Measurements from ENCODE around the gene LILRA6.
"Not testable (repeated sequence)": the region's sequence is repeated elsewhere in the genome, so short reads cannot be mapped to it uniquely, and the experiment has no call there.

The LILRA6 gene

GRCh38 chr19:54242646-54243045, at the start of gene LILRA6:
Gene LILRA6 (minus strand): TSS chr19:54242790.
- DNase-seq: not testable (repeated sequence)

GRCh38 chr19:54289160-54289559, 46.6 kb upstream of the LILRA6 start:
- DNase-seq: not testable (repeated sequence)

GRCh38 chr19:54287456-54287855, 44.9 kb upstream of the LILRA6 start:
- no peak for DNase-seq

- DNase-seq: not testable (repeated sequence)
Observed at GRCh38 chr19:54286283-54286682, 43.7 kb upstream of the LILRA6 start.

- not testable (repeated sequence) for DNase-seq
Observed at GRCh38 chr19:54285427-54286056, 43.0 kb upstream of the LILRA6 start.

- DNase-seq: no peak
Observed at GRCh38 chr19:54282686-54283470, 40.3 kb upstream of the LILRA6 start.

- DNase-seq: not testable (repeated sequence)
Observed at GRCh38 chr19:54281729-54282075, 39.1 kb upstream of the LILRA6 start.

GRCh38 chr19:54281007-54281728, 38.6 kb upstream of the LILRA6 start, which contains the start of gene LILRB2:
Gene LILRB2 (minus strand): TSS chr19:54281110. CDS start chr19:54280496, 614 bp downstream.
- DNase-seq: no peak

- DNase-seq: not testable (repeated sequence)
Observed at GRCh38 chr19:54280441-54280840, 37.9 kb upstream of the LILRA6 start.

GRCh38 chr19:54280025-54280424, 37.4 kb upstream of the LILRA6 start:
- not testable (repeated sequence) for DNase-seq

- no peak for DNase-seq
Observed at GRCh38 chr19:54279406-54279962, 36.9 kb upstream of the LILRA6 start.

GRCh38 chr19:54278571-54279195, 36.1 kb upstream of the LILRA6 start:
- not testable (repeated sequence) for DNase-seq

GRCh38 chr19:54278056-54278455, 35.5 kb upstream of the LILRA6 start:
- not testable (repeated sequence) for DNase-seq

GRCh38 chr19:54277111-54277615, 34.6 kb upstream of the LILRA6 start:
- DNase-seq: not testable (repeated sequence)

- DNase-seq: no peak
Observed at GRCh38 chr19:54275951-54276350, 33.4 kb upstream of the LILRA6 start.

- not testable (repeated sequence) for DNase-seq
Observed at GRCh38 chr19:54274516-54274915, 31.9 kb upstream of the LILRA6 start.

- DNase-seq: no peak
Observed at GRCh38 chr19:54273821-54274220, 31.2 kb upstream of the LILRA6 start.

- not testable (repeated sequence) for DNase-seq
Observed at GRCh38 chr19:54272181-54272580, 29.6 kb upstream of the LILRA6 start.

- not testable (repeated sequence) for DNase-seq
Observed at GRCh38 chr19:54271587-54271986, 29.0 kb upstream of the LILRA6 start.

GRCh38 chr19:54271106-54271505, 28.5 kb upstream of the LILRA6 start:
- no peak for DNase-seq

GRCh38 chr19:54268936-54269335, 26.3 kb upstream of the LILRA6 start:
- no peak for DNase-seq

- no peak for DNase-seq
Observed at GRCh38 chr19:54266133-54266532, 23.5 kb upstream of the LILRA6 start.

GRCh38 chr19:54262470-54262869, 19.9 kb upstream of the LILRA6 start:
- DNase-seq: no peak

All from amniotic stem cell (primary cell).